GOT3 (cell line): ENCODE data around the gene YIF1A.

Source experiments
- DNase-seq: peaks from one replicate; lab custom pipeline; 2025; ENCODE audit warnings: mixed read lengths; lab: John Stamatoyannopoulos, UW

YIF1A gene

DNA sequence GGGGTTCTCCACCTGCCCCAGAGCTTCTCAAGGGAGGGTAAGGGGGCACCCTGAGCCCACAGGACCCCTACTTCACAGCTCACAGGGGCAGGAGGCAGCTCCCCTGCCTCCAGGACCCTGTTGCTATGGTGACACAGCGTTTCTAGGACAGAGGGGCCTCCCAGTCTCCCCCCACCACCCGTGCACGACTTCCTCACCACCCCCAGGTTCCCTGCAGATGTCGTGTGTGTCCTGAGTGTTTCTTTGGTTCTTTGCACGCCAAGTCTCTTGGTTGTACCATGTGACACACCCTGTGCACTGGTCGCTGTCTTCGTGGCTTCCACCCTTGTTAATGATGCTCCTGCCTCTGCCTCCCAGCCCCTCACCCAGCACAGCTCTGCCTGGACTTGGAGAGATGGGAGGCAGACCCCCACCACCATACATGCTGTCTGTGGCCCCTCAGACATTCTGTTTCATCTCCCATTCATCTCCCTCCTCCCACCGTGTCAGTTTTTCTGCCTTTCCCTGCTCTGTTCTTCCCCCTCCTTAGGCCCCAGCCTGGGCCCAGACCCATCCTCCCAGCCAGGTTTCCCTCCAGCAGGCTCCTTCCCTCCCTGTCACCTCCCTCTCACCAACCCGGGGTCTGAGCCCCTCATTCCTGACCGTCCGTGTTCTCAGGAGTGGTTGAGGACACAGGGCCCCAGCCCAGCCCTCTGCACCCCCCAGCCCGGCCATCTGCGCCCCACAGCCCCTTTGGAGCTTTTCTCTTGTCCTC lies 45.0 kb downstream of the YIF1A start:
- no peak for DNase-seq

- DNase-seq: no peak
Measured at GRCh38 chr11:66242095-66242765, 46.7 kb downstream of the YIF1A start.

DNA sequence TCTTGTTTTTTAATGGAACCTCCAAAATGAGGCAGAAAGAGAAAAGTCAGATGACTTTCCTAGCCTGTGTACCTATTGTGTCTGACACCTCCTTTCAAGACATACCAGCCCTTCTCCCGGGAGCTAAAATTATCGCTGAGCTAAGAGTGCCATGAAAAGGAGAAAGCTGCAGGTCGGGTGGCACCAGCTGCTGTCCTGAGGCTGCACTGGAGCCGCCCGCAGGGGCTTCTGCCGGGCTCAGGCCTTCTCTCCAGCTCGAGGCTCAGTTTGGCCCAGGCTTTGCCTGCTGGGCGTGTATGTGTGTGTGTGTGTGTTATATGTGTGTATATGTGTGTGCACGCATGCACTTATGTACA lies 48.2 kb downstream of the YIF1A start:
- no peak for DNase-seq

DNA sequence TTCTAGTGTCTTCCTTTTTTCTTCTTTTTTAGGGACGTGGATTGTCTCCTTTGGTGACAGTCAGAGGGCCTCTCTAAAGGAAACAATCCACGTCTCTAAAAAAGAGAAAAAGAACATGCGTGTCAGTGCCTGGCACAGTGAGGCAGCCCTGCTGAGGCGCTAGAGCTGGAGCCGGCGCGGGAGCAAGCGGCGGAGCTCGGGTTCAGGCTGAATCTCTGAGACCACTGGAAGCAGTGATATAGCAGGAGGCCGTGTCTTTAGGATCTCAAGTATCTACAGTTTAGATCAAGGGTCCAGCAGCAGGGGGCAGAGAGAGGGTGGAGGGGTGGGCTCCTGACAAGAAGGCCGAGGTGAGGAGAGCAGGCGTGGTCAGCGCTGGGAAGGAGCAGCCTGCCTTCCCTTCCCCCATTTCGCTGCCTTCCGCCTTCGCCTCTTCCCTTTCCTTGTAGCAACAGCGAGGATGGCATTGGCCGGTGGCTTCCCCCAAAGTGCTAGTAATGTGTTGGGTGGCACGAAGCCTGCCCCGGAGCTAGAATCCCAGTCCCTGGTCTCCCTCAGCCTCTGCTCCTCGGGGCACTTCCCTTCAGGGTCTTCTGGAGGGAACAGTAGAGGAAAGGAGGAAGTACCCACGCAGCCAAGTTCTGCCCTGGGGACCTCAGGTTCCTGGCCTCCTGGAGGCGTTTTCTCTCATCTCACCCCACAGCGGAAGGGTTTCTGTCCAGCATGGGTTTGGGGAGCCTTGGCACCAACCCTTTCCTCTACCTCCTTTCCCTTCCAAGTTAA lies 48.8 kb downstream of the YIF1A start:
- DNase-seq: no peak

DNA sequence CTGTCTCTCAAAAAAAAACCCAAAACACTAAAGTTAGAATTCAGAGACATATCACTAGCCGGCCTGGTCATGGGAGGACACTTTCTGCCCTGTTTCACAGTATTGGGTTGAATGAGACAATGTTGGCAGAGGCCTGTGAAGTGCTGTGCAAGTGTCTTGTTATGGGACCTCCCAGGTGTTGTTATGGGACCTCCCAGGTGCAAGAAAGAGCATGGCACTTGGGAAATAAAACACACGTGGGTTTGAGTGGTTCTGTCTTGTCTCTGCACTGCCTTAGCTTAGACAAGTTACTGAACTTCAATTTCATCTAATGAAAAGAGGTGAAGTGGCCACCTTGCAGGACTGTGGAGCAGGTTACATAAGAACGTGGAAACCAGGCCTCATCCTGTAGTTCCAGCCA lies 49.4 kb downstream of the YIF1A start:
- DNase-seq: no peak

DNA sequence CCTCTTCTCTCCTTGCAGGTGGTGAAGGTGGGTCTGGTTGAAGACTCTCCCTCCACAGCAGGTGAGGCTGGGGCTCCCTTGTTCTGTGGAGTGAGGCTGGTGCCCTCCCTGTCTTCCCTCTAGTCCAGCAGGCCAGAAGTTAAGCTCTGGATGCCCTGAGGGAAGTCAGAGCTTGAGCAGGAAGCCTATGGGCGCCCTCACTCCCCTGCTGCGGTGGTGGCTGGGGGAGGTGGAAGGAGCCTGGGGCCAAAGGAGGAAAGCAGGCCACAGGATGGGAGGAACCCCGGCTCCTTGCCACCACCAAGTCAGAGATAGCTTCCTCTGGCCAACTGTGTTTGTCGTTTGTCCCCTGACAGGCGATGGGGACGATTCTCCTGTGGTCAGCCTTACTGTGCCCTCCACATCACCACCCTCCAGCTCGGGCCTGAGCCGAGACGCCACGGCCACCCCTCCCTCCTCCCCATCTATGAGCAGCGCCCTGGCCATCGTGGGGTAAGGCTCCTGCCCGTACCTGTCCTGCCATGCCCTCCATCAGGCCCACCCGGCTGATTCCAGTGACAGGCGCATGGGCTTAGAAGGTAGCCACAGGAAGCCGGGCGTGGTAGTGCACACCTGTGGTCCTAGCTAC lies 50.0 kb downstream of the YIF1A start:
- DNase-seq: no peak

DNA sequence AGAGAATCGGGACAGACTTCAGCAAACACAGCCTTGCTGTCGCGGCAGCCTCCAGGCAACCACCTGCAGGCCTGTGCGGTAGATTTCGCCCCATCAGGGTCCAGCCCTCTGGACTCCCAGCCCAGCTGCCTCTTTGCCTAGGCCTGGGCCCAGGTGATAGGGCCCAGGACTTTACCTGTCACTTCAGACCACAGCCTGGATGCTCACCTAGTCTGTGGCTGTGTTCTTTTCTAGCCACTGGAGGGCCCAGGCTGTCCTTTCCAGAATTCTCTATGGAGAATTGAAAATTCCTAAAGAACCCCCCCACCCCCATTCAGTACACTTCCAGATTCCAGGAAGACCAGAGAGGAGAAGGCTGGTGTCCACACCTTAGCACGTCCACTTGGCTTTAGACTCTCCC lies 51.1 kb downstream of the YIF1A start:
- no peak for DNase-seq

GRCh38 chr11:66235141-66235540 lies 53.8 kb downstream of the YIF1A start:
- DNase-seq: no peak
